OCI-LY7 (cell line): ENCODE measurements around the gene ZNF148.

Source experiments
- CTCF ChIP-seq: fragments of 200-600 bp; sonication (generic); conservative IDR thresholded peaks from 2 replicates; pipeline ENCODE4 v1.5.1; 2014; ENCODE audit warnings: mild to moderate bottlenecking, antibody characterized with exemption, low read length, moderate library complexity, mixed read lengths
- EZH2phosphoT487 ChIP-seq: fragments of 200-600 bp; sonication (generic); IDR thresholded peaks from 2 replicates; pipeline ENCODE4 v1.6.1; 2018; ENCODE audit warnings: low read depth, borderline replicate concordance, mild to moderate bottlenecking, mixed run types, antibody characterized with exemption, low read length, moderate library complexity, mixed read lengths

GRCh38 chr3:125414669-125415068 lies 39.5 kb upstream of the ZNF148 start:
- no peak for TF ChIP-seq CTCF
- TF ChIP-seq EZH2phosphoT487, result no peak
